ENCODE data around the gene PPP6R1.

PPP6R1 gene

GRCh38 chr19:55248166-55248675 lies 10.6 kb downstream of the PPP6R1 start:
- no peak for DNase-seq (ENCODE audit: low read depth in 1 of 2, low spot score in 1 of 2)
- no peaks in the 10 kb centered on the region for H3K27me3 ChIP-seq (ENCODE audit: insufficient read depth, poor library complexity, severe bottlenecking)
- H3K4me3 ChIP-seq (replicated peaks; ENCODE audit: insufficient read depth, low read length): no peak overlapping the region
- TF ChIP-seq GABPA (IDR thresholded peaks at IDR 0.05; ENCODE audit: low read depth): no peak
- TF ChIP-seq REST (IDR thresholded peaks at IDR 0.05; ENCODE audit: insufficient replicate concordance, low read depth): no peak
- TF ChIP-seq SPI1 (IDR thresholded peaks at IDR 0.05; ENCODE audit: borderline replicate concordance, low read depth): no peak
- no peak for TF ChIP-seq POLR2AphosphoS5 (IDR thresholded peaks at IDR 0.05; ENCODE audit: low read depth)
- TF ChIP-seq CTCF (IDR thresholded peaks at IDR 0.05; ENCODE audit: insufficient read depth, low read length): no peak
- peak overlapping the region; percentile 61 for H3K27ac ChIP-seq (replicated peaks)

GRCh38 chr19:55247621-55248099 lies 11.2 kb downstream of the PPP6R1 start:
- peak; percentile 63 to 72 for DNase-seq (ENCODE audit: low read depth in 1 of 2, low spot score in 1 of 2)
- no peak overlapping the region for H3K4me3 ChIP-seq (replicated peaks; ENCODE audit: insufficient read depth, low read length)
- H3K27me3 ChIP-seq (ENCODE audit: insufficient read depth, poor library complexity, severe bottlenecking): no peaks in the 10 kb centered on the region
- TF ChIP-seq REST (IDR thresholded peaks at IDR 0.05; ENCODE audit: insufficient replicate concordance, low read depth) (no peak), GABPA (IDR thresholded peaks at IDR 0.05; ENCODE audit: low read depth) (no peak), POLR2AphosphoS5 (IDR thresholded peaks at IDR 0.05; ENCODE audit: low read depth) (peak; percentile 63; the same call in 1 of the 2 replicates), SPI1 (IDR thresholded peaks at IDR 0.05; ENCODE audit: borderline replicate concordance, low read depth) (peak; percentile 85), CTCF (IDR thresholded peaks at IDR 0.05; ENCODE audit: insufficient read depth, low read length) (no peak)
- peak overlapping the region; percentile 61 for H3K27ac ChIP-seq (replicated peaks)

- no peak for DNase-seq (ENCODE audit: low read depth in 1 of 2, low spot score in 1 of 2)
- TF ChIP-seq CTCF (IDR thresholded peaks at IDR 0.05; ENCODE audit: insufficient read depth, low read length): no peak
- TF ChIP-seq GABPA (IDR thresholded peaks at IDR 0.05; ENCODE audit: low read depth): no peak
- TF ChIP-seq REST (IDR thresholded peaks at IDR 0.05; ENCODE audit: insufficient replicate concordance, low read depth): no peak
- no peak for TF ChIP-seq SPI1 (IDR thresholded peaks at IDR 0.05; ENCODE audit: borderline replicate concordance, low read depth)
- TF ChIP-seq POLR2AphosphoS5 (IDR thresholded peaks at IDR 0.05; ENCODE audit: low read depth): no peak
- Histone ChIP-seq H3K27ac (replicated peaks) (peak overlapping the region; percentile 61), H3K4me3 (replicated peaks; ENCODE audit: insufficient read depth, low read length) (no peak overlapping the region), H3K27me3 (ENCODE audit: insufficient read depth, poor library complexity, severe bottlenecking) (no peaks in the 10 kb centered on the region)
Observed at GRCh38 chr19:55246462-55247451, 12.1 kb downstream of the PPP6R1 start.
